Neural progenitor cell (in vitro differentiated cells): ENCODE measurements around the gene HIPK2. TPM values are rescaled to one million over a fixed set of nuclear protein-coding genes. Genes with fewer than 3 reads are reported as not detected.

ENCODE experiments used
- DNase-seq: peaks from one replicate; pipeline ENCODE4 v3.0.0-alpha.2; 2016; ENCODE audit warnings: low spot score
- H2AFZ ChIP-seq: fragments of 200-600 bp; sonication (generic); replicated peaks from 2 replicates; pipeline ENCODE4 v1.6.1; 2016; ENCODE audit warnings: antibody characterized with exemption
- H3F3A ChIP-seq: fragments of 200-600 bp; sonication (generic); 2 replicates; pipeline ENCODE4 v1.6.1; 2016; ENCODE audit warnings: antibody characterized with exemption, low read depth
- H3K27ac ChIP-seq: fragments of 200-600 bp; sonication (generic); 2 replicates; pipeline ENCODE4 v1.5.1; 2016; ENCODE audit warnings: mild to moderate bottlenecking
- H3K27me3 ChIP-seq: fragments of 200-600 bp; sonication (generic); 2 replicates; pipeline ENCODE4 v1.6.1; 2016; ENCODE audit warnings: mild to moderate bottlenecking, moderate library complexity
- H3K36me3 ChIP-seq: fragments of 200-600 bp; sonication (generic); 2 replicates; pipeline ENCODE4 v1.5.1; 2016
- H3K4me1 ChIP-seq: fragments of 200-600 bp; sonication (generic); 2 replicates; pipeline ENCODE4 v1.6.1; 2016; ENCODE audit warnings: mixed run types
- H3K4me2 ChIP-seq: fragments of 200-600 bp; sonication (generic); 2 replicates; pipeline ENCODE4 v1.6.1; 2016
- H3K4me3 ChIP-seq: fragments of 200-600 bp; sonication (generic); 2 replicates; pipeline ENCODE4 v1.5.1; 2016
- H3K79me2 ChIP-seq: fragments of 200-600 bp; sonication (generic); 2 replicates; pipeline ENCODE4 v1.6.1; 2016; ENCODE audit warnings: low read depth
- H3K9ac ChIP-seq: fragments of 200-600 bp; sonication (generic); 2 replicates; pipeline ENCODE4 v1.6.1; 2016
- H3K9me3 ChIP-seq: fragments of 200-600 bp; sonication (generic); 2 replicates; pipeline ENCODE4 v1.5.1; 2016; ENCODE audit warnings: low read depth
- H4K20me1 ChIP-seq: fragments of 200-600 bp; sonication (generic); 2 replicates; pipeline ENCODE4 v1.6.1; 2016; ENCODE audit warnings: low read depth
- H3K27ac Mint-ChIP-seq: 3 replicates; pipeline ENCODE4 v1.8.0; 2021; ENCODE audit warnings: mixed read lengths
- H3K27me3 Mint-ChIP-seq: 2 replicates; pipeline ENCODE4 v1.8.0; 2022; ENCODE audit warnings: low read depth, mild to moderate bottlenecking, inconsistent platforms, moderate library complexity, mixed read lengths; ENCODE audit not compliant: insufficient read depth
- H3K36me3 Mint-ChIP-seq: 3 replicates; pipeline ENCODE4 v1.8.0; 2021; ENCODE audit warnings: mixed read lengths
- H3K4me1 Mint-ChIP-seq: 3 replicates; pipeline ENCODE4 v1.8.0; 2021; ENCODE audit warnings: mixed read lengths
- H3K4me3 Mint-ChIP-seq: 3 replicates; pipeline ENCODE4 v1.8.0; 2021; ENCODE audit warnings: mild to moderate bottlenecking, moderate library complexity, mixed read lengths
- H3K9me3 Mint-ChIP-seq: 3 replicates; pipeline ENCODE4 v1.8.0; 2020; ENCODE audit warnings: mixed read lengths
- CTCF ChIP-seq: fragments of 200-600 bp; sonication (generic); IDR thresholded peaks from 2 replicates; pipeline ENCODE4 v1.5.1; 2017; ENCODE audit warnings: antibody characterized with exemption, mild to moderate bottlenecking
- EZH2 ChIP-seq: fragments of 200-600 bp; sonication (generic); IDR thresholded peaks from 2 replicates; pipeline ENCODE4 v1.6.1; 2017; ENCODE audit warnings: antibody characterized with exemption, mild to moderate bottlenecking, moderate library complexity
- EZH2phosphoT487 ChIP-seq: fragments of 200-600 bp; sonication (generic); IDR thresholded peaks from 2 replicates; pipeline ENCODE4 v1.6.1; 2017; ENCODE audit warnings: antibody characterized with exemption
- total RNA-seq: library from RNA; depleted of rRNA; stranded (reverse); fragments of >200 nt; gene quantifications from 2 replicates; pipeline ENCODE4 v1.2.3, GENCODE V29; 2015; ENCODE audit warnings: low replicate concordance

The HIPK2 gene
- total RNA-seq, 1 donor from 2014 or later, result 12.8 TPM

GRCh38 chr7:139743267-139743966 is 34.4 kb downstream of the HIPK2 start:
- peaks cover 81% of the 10 kb centered on the region for H4K20me1 ChIP-seq
- Mint-ChIP-seq H3K27me3 (no peaks in the 10 kb centered on the region), H3K36me3 (peaks cover 2% of the 10 kb centered on the region), H3K27ac (no peak overlapping the region), H3K4me1 (peaks cover 33% of the 10 kb centered on the region), H3K4me3 (no peak overlapping the region), H3K9me3 (no peaks in the 10 kb centered on the region)
- peaks cover 25% of the 10 kb centered on the region for H3K4me1 ChIP-seq
- H3K9me3 ChIP-seq, result no peaks in the 10 kb centered on the region
- no peaks in the 10 kb centered on the region for H3K36me3 ChIP-seq
- H3K4me2 ChIP-seq, result no peak overlapping the region
- no peak for TF ChIP-seq CTCF
- no peak for TF ChIP-seq EZH2phosphoT487
- TF ChIP-seq EZH2, result no peak
- peaks cover 51% of the 10 kb centered on the region for H3K79me2 ChIP-seq
- H3K27ac ChIP-seq, result no peak overlapping the region
- no peaks in the 10 kb centered on the region for H3K27me3 ChIP-seq
- no peak overlapping the region for H3K9ac ChIP-seq
- H3F3A ChIP-seq, result peaks cover 28% of the 10 kb centered on the region
- H3K4me3 ChIP-seq, result no peak overlapping the region
- DNase-seq, result no peak
- no peak overlapping the region for H2AFZ ChIP-seq

DNA sequence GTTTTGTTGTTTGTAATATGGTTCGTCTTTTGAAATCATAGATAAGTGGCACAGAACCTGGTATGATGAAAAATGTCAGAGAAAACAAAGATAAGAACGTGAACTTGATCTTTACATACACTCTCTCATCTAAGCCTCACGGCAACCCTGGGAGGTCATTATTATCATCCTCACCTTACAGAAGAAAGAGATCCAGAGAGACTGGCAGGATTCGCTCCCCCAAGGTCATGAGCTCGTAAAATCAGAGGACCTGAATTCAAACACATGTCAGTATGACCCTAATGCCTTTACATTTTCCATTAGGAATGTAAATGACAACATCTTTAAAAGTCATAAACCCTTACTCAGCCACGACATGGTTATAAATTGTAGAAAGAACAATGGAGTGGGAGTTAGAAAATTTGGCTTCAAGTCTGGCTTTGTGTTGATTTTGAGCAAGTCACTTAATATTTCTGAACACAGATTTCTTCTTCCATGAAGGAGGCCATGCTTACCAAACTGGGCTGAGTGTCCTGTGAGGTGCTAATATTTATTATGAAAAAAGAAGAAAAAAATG is 35.9 kb downstream of the HIPK2 start:
- Histone ChIP-seq H3K79me2 (peaks cover 37% of the 10 kb centered on the region), H2AFZ (no peak overlapping the region), H3K4me2 (no peak overlapping the region), H3K27ac (no peak overlapping the region), H3K4me1 (peaks cover 33% of the 10 kb centered on the region), H3K4me3 (no peak overlapping the region), H3K27me3 (no peaks in the 10 kb centered on the region), H3K9ac (no peak overlapping the region), H4K20me1 (peaks cover 85% of the 10 kb centered on the region), H3K9me3 (no peaks in the 10 kb centered on the region), H3F3A (peaks cover 24% of the 10 kb centered on the region), H3K36me3 (no peaks in the 10 kb centered on the region)
- DNase-seq, result no peak
- no peak overlapping the region for H3K4me3 Mint-ChIP-seq
- H3K27ac Mint-ChIP-seq, result no peak overlapping the region
- H3K4me1 Mint-ChIP-seq, result peaks cover 47% of the 10 kb centered on the region
- H3K36me3 Mint-ChIP-seq, result peaks cover 4% of the 10 kb centered on the region
- no peaks in the 10 kb centered on the region for H3K27me3 Mint-ChIP-seq
- H3K9me3 Mint-ChIP-seq, result no peaks in the 10 kb centered on the region
- no peak for TF ChIP-seq CTCF
- TF ChIP-seq EZH2, result no peak
- TF ChIP-seq EZH2phosphoT487, result no peak

DNA sequence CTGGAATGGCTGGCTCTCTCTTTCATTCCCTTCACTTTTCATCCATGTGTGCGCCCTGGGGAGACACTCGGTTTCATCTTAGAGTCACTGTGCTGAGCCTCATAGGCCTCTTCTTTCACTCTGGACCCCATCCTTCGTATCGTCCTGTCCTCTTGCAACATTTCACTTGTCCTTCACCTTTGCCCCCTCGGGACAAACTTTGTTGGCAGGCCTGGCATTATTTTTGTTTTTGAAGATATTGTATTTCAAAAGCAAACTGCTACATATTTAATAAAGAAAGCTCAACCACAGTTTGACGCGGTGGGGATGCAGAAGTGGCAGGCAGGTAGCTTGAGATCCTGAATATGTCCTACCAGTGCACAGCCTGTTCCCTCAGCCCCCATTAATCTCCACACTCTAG is 36.6 kb downstream of the HIPK2 start:
- no peaks in the 10 kb centered on the region for H3K27me3 Mint-ChIP-seq
- no peak overlapping the region for H3K4me3 ChIP-seq
- no peak overlapping the region for H3K4me2 ChIP-seq
- H2AFZ ChIP-seq, result no peak overlapping the region
- no peak overlapping the region for H3K27ac ChIP-seq
- H3K36me3 ChIP-seq, result no peaks in the 10 kb centered on the region
- H3K36me3 Mint-ChIP-seq, result peaks cover 6% of the 10 kb centered on the region
- no peak overlapping the region for H3K9ac ChIP-seq
- no peaks in the 10 kb centered on the region for H3K9me3 ChIP-seq
- no peak overlapping the region for H3K27ac Mint-ChIP-seq
- peaks cover 27% of the 10 kb centered on the region for H3K4me1 ChIP-seq
- TF ChIP-seq CTCF (no peak), EZH2phosphoT487 (no peak), EZH2 (no peak)
- H3K4me3 Mint-ChIP-seq, result no peak overlapping the region
- peaks cover 45% of the 10 kb centered on the region for H3K4me1 Mint-ChIP-seq
- peaks cover 18% of the 10 kb centered on the region for H3F3A ChIP-seq
- no peaks in the 10 kb centered on the region for H3K9me3 Mint-ChIP-seq
- H4K20me1 ChIP-seq, result peaks cover 79% of the 10 kb centered on the region
- no peak for DNase-seq
- peaks cover 35% of the 10 kb centered on the region for H3K79me2 ChIP-seq
- H3K27me3 ChIP-seq, result no peaks in the 10 kb centered on the region
